Measurements from ENCODE around the gene IDH1.

IDH1 gene

DNA sequence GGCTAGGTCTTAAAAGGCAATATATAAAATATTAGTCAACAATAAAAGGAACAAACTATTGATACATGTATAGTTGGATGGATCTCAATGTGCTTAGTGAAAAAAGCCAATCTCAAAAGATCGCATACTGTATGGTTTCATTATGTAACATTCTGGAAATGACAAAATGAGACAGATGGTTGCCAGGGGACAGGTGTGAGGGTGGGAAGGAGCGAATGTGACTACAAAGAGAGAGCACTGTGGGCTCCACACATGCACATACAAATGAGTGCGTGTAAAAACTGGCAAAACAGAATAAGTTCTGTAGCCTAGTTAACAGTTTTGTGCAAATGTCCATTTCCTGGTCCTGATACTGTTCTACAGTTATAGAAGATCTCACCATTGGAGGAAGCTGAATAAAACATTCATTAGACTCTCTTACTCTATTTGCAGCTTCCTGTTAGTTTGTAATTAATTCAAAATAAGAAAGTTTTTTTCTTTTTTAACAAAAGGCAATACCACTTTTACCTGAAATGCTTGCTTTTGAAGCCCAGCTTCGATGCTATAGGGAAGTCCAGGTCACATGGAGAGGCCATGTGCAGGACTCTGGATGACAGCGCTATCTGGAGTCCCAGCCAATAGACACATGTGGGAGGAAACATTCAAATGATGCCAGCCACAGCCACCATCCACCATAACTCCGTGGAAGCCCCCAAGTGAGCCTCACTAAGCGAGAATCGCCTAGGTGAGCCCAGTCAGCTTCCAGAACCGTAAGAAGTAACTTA is 44.0 kb downstream of the IDH1 start:
- no peak for DNase-seq (ENCODE audit: low spot score)

DNA sequence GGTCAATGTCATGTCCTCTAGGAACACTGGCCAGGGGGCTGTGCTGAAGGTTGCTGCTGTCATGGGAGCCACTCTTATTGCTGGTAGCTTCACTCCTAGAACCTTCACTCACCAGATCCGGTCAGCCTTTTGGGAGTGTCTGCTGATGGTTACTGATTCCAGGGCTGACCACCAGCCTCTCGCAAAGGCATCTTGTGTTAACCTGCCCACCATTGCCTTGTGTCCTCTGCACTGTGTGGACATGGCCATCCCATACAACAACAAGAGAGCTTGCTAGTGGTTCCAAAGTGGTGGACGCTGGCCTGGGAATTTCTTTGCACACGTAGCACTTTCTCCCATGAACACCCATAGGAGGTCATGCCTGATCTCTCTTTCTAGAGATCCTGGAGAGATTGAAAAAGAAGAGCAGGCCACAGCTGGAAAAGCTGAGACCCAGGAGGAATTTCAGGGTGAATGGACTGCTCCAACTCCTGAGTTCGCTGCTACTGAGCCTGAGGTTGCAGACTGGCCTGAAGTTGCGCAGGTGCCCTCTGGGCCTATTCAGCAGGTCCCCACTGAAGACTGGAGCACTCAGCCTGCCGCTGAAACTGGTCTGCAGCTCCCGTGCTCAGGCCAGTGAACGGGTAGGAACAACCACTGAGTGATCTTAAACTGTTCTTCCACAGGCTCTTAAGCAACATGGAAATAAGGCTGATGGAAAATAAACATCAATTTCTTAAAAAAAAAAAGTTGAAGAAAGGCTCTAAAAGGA is 46.4 kb downstream of the IDH1 start:
- DNase-seq (ENCODE audit: low spot score) = no peak

DNA sequence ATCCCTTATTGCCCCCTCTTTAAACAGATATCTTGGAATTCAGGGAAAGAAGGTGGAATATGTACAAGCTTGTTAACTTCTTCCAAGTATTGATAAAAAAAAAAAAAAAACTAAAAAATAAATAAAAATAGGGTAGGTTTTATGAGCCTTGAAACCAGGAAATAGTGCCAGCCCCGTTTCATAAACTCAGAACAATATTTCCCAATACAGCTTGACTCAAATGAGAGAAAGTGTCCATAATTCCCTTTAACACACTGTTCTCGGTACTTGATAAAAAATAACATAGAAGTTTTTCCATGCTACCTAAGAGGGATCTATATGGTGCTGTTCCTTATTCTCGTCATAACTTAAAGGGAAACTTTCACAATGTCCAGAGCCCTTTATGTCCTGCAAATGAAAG is 47.1 kb downstream of the IDH1 start:
- DNase-seq (ENCODE audit: low spot score) = no peak

DNA sequence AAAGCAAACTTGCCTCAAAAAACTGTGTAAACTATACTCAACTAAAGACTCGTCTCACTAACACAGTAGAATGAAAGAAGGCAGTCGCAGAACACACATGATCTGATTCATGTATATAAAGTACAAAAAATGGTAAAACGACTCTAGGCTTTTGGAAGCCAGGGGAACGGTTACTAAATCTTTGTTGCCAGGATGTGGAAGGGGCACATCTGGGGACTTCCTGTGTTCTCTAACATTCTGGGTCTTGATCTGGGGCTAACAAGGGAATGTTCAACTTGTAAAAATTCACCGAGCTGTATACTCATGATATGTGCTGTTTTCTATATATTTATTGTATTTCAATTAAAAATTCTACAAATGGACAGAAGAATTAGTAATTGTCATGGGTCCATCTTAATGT is 50.7 kb downstream of the IDH1 start:
- DNase-seq (ENCODE audit: low spot score) = no peak

DNA sequence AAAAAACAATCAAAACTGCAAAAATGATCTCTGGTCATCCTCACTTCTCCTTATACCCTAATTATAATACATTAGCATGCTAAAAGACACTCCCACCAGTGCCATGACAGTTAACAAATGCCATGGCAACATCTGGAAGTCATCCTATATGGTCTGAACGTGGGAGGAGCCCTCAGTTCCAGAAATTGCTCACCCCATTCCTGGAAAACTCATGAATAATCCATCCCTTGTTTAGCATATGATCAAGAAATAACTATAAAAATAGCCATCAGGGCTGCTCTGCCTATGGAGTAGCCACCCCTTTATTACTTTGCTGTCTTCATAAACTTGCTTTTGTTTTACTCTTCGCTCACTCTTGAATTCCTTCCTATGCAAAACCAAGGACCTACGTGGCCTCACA is 59.3 kb downstream of the IDH1 start:
- no peak for DNase-seq (ENCODE audit: low spot score)

DNA sequence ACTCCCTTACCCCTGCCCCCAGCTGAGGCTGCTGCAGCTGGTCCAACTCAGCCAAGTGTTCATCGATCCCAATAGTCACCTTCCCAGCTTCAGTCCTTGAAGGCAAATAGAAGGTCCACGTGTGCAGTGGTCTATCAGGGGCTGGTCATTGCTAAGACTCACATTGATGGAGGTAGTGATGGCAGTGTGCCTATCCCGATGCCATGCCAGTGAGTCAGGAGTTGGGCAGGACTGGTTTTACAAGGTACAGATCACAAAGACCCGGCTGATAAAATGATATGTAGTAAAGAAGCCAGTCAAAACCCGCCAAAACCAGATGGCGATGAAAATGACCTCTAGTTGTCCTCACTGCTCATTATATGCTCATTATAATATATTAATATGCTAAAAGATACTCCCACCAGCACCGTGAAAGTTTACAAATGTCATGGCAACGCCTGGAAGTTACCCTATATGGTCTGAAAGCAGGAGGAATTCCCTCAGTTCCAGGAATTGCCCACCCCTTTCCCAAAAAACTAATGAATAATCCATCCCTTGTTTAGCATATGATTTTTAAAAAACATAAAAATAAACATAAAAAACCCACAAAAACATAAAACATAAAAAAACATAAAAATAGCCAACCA is 62.1 kb downstream of the IDH1 start:
- DNase-seq (ENCODE audit: low spot score) = no peak

DNA sequence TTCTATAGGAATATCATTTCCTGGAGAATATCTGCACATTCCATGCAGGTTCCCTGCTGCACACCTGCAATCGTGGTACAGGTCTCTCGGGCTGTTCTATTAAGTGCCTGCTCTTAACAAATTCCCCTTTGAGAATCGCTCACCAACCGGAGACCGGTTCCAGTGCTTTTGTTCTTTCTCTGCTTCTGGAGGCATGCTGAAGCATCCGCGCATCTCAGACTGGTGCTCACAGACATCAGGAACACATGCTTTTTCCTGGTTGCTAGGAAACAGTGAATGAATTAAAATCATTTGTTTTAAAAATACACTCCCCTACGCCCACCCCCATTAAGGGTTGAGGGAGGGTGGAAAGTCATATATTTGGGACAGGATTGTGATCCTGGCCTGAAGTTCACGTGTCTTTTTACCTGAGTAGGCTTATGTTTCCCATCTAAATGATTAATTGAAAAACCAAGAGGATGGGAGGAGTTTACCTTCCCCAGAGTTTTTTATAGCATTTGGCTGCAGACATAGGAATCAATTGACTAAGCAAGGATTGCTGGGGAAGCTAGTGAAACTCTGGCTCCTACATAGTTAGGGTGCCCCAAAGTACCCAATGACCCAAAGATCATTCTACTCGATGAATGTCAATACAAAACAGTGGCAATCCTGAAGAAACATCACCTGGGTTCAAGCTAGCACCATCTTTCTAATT is 64.9 kb downstream of the IDH1 start, which contains the start of gene C2orf80:
C2orf80 (minus strand) TSS at position 221 of the 694 bp plus-strand sequence. CDS start 3,044 bp downstream, outside the sequence.
- no peak for DNase-seq (ENCODE audit: low spot score)

DNA sequence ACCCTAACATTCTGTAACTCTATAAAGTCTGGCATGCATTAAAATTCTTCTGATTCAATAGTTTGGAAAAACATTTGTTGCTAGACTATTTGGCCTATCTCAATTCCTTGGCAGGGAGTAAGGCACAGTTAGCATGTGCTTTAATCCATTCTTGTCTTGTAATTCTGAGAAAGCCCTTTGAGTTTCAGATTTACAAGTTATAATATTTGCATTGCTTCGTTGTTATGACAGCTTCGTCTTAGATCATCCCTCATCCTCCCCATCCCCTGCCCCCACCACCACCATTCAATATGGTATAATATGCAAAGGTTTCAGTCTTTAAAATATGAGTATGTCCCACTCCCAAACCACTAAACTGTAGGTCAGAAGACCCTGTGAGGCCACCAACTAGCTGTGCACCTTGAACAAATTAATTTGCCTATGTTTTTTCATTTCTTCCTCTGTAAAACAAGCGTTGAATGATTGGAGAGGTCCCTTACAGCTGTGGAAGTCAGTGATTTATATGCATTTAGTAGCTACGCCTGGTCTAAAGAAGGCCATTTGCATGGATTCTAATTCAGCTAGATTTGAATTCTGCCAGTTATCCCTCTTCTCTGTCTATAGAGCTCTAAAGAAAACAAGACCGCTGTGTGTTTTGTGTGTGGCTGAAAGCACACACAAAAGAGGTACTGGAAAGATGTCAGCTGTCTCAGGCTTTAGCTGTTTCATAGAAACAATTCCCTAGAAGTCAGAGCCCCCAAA is 65.6 kb downstream of the IDH1 start:
- DNase-seq (ENCODE audit: low spot score) = no peak

DNA sequence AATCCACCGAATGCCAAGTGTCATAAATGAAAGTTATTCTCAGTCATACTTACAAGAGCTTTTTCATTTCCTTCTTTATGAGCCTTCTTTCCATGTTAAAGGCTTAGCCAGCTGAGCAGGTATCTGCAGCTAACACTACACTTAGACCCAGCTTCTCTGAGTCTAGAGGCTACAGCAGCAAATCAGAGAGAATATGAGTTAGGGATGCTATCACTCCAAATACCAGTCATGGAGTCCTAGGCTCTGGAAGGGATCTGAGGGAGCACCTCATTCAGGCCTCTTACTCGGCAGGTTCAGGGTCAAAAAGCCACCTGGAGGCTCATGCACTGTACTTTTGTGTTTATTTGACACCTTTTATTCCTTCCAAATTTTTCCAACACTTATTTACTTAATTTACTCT is 68.0 kb downstream of the IDH1 start:
- DNase-seq (ENCODE audit: low spot score) = no peak

DNA sequence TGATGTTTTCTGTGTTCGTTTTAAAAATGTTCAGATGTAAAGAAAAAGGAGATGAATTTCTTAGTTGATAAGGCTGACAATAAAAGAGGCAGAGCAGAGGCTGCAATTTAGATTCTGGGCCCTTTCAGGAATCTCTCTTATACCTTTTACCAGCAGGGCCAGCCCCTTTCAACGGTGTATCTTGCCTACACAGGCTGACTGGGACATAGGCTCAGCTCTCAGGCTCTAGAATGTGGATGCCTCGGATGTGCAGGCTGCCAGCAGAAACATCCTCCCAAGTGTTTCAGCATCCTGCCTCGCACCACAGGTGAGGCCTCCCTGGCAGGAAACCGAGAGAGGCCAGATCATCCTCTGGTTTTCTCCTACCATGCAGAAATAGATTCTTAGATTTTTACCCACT is 68.4 kb downstream of the IDH1 start:
- DNase-seq (ENCODE audit: low spot score) = no peak

Measured in CD4-positive, alpha-beta T cell treated with Interleukin-6 at 100 ng/mL for 8 hours (primary cell).